ENCODE measurements around the gene MRM3. TPM values are rescaled to one million over a fixed set of nuclear protein-coding genes. Genes with fewer than 3 reads are reported as not detected.
"Not testable (repeated sequence)": the region's sequence is repeated elsewhere in the genome, so short reads cannot be mapped to it uniquely, and the experiment has no call there.

Gene MRM3
- total RNA-seq, 1 donor from 2014 or later: 8.3 TPM

- TF ChIP-seq EZH2 (IDR thresholded peaks at IDR 0.05; ENCODE audit: insufficient read depth, low read length) (no peak), CTCF (IDR thresholded peaks at IDR 0.05; ENCODE audit: insufficient read depth, low read depth, low read length) (no peak)
- Histone ChIP-seq H3K27me3 (ENCODE audit: insufficient read depth, low read length) (no peaks in the 10 kb centered on the region), H3K4me2 (ENCODE audit: low read length) (no peak overlapping the region), H3K79me2 (ENCODE audit: insufficient read depth, low read length) (no peaks in the 10 kb centered on the region), H3K36me3 (ENCODE audit: insufficient read depth, low read length) (peaks cover 6% of the 10 kb centered on the region), H3K9ac (ENCODE audit: low read length) (no peak overlapping the region), H3K27ac (ENCODE audit: low read depth, low read length) (no peak overlapping the region), H2AFZ (ENCODE audit: low read depth, low read length) (no peak overlapping the region), H3K4me1 (ENCODE audit: insufficient read depth, low read length) (no peaks in the 10 kb centered on the region), H4K20me1 (ENCODE audit: insufficient read depth, low read length) (peaks cover 45% of the 10 kb centered on the region), H3K4me3 (ENCODE audit: insufficient read depth, low read depth, low read length) (no peak overlapping the region), H3K9me3 (ENCODE audit: insufficient read depth, low read depth, low read length) (no peaks in the 10 kb centered on the region)
- no peak for DNase-seq (ENCODE audit: low read depth)
- Mint-ChIP-seq H3K4me3 (ENCODE audit: unreplicated experiment) (no peak overlapping the region), H3K36me3 (ENCODE audit: low read depth, unreplicated experiment) (peaks cover 22% of the 10 kb centered on the region), H3K9me3 (ENCODE audit: unreplicated experiment) (no peaks in the 10 kb centered on the region), H3K4me1 (ENCODE audit: low read depth, unreplicated experiment) (peaks cover 2% of the 10 kb centered on the region), H3K27ac (ENCODE audit: unreplicated experiment) (no peak overlapping the region), H3K27me3 (ENCODE audit: low read depth, unreplicated experiment) (no peaks in the 10 kb centered on the region)
- FAIRE-seq: no peak
Measured at GRCh38 chr17:804541-805435, 22.6 kb downstream of the MRM3 start.

- H2AFZ ChIP-seq (ENCODE audit: low read depth, low read length); H3K9me3 Mint-ChIP-seq (ENCODE audit: unreplicated experiment): not testable (repeated sequence)
Measured at GRCh38 chr17:805886-806285, 23.7 kb downstream of the MRM3 start.

GRCh38 chr17:806346-806745 is 24.2 kb downstream of the MRM3 start:
- Histone ChIP-seq H3K4me3 (ENCODE audit: insufficient read depth, low read depth, low read length) (no peak overlapping the region), H3K27me3 (ENCODE audit: insufficient read depth, low read length) (no peaks in the 10 kb centered on the region), H3K27ac (ENCODE audit: low read depth, low read length) (no peak overlapping the region), H4K20me1 (ENCODE audit: insufficient read depth, low read length) (peaks cover 51% of the 10 kb centered on the region), H3K79me2 (ENCODE audit: insufficient read depth, low read length) (peaks cover 6% of the 10 kb centered on the region), H3K4me2 (ENCODE audit: low read length) (no peak overlapping the region), H3K4me1 (ENCODE audit: insufficient read depth, low read length) (no peaks in the 10 kb centered on the region), H3K9me3 (ENCODE audit: insufficient read depth, low read depth, low read length) (no peaks in the 10 kb centered on the region), H3K9ac (ENCODE audit: low read length) (no peak overlapping the region), H2AFZ (ENCODE audit: low read depth, low read length) (no peak overlapping the region), H3K36me3 (ENCODE audit: insufficient read depth, low read length) (peaks cover 3% of the 10 kb centered on the region)
- TF ChIP-seq EZH2 (IDR thresholded peaks at IDR 0.05; ENCODE audit: insufficient read depth, low read length) (no peak), CTCF (IDR thresholded peaks at IDR 0.05; ENCODE audit: insufficient read depth, low read depth, low read length) (no peak)
- Mint-ChIP-seq H3K9me3 (ENCODE audit: unreplicated experiment) (no peaks in the 10 kb centered on the region), H3K27me3 (ENCODE audit: low read depth, unreplicated experiment) (no peaks in the 10 kb centered on the region), H3K4me1 (ENCODE audit: low read depth, unreplicated experiment) (peaks cover 4% of the 10 kb centered on the region), H3K4me3 (ENCODE audit: unreplicated experiment) (no peak overlapping the region), H3K36me3 (ENCODE audit: low read depth, unreplicated experiment) (peaks cover 23% of the 10 kb centered on the region), H3K27ac (ENCODE audit: unreplicated experiment) (no peak overlapping the region)
- DNase-seq (ENCODE audit: low read depth) (no peak), FAIRE-seq (no peak)

More at GRCh38 chr17:805886-806285, 23.7 kb downstream of the MRM3 start:
- not testable (repeated sequence) for H3K9ac ChIP-seq (ENCODE audit: low read length); H3K27me3 ChIP-seq (ENCODE audit: insufficient read depth, low read length); H3K4me3 Mint-ChIP-seq (ENCODE audit: unreplicated experiment); H3K4me3 ChIP-seq (ENCODE audit: insufficient read depth, low read depth, low read length); H3K4me2 ChIP-seq (ENCODE audit: low read length); H3K4me1 ChIP-seq (ENCODE audit: insufficient read depth, low read length); H3K27ac Mint-ChIP-seq (ENCODE audit: unreplicated experiment); H3K9me3 ChIP-seq (ENCODE audit: insufficient read depth, low read depth, low read length); H3K36me3 ChIP-seq (ENCODE audit: insufficient read depth, low read length); H3K4me1 Mint-ChIP-seq (ENCODE audit: low read depth, unreplicated experiment); DNase-seq (ENCODE audit: low read depth); H3K79me2 ChIP-seq (ENCODE audit: insufficient read depth, low read length); FAIRE-seq; H3K27me3 Mint-ChIP-seq (ENCODE audit: low read depth, unreplicated experiment); H3K27ac ChIP-seq (ENCODE audit: low read depth, low read length)
- H4K20me1 ChIP-seq (ENCODE audit: insufficient read depth, low read length): peaks cover 47% of the 10 kb centered on the region
- peaks cover 23% of the 10 kb centered on the region for H3K36me3 Mint-ChIP-seq (ENCODE audit: low read depth, unreplicated experiment)
